HEK293 (cell line): Measurements from ENCODE around the gene CDHR4.

Experiments
- BCL6B ChIP-seq: fragments of 450-650 bp; formaldehyde crosslinking; IDR thresholded peaks from 2 replicates; pipeline ENCODE4 v1.5.1; 2017; ENCODE audit warnings: missing biosample characterization, missing genetic modification characterization
- GLI2 ChIP-seq: fragments of 450-650 bp; formaldehyde crosslinking; IDR thresholded peaks from 2 replicates; pipeline ENCODE4; 2017; ENCODE audit warnings: missing biosample characterization, missing genetic modification characterization, low read depth, borderline replicate concordance
- GLIS2 ChIP-seq: fragments of 450-650 bp; formaldehyde crosslinking; IDR thresholded peaks from 2 replicates; pipeline ENCODE4 v1.5.1; 2016; ENCODE audit warnings: missing biosample characterization, missing genetic modification characterization
- INSM2 ChIP-seq: fragments of 450-650 bp; formaldehyde crosslinking; IDR thresholded peaks from 2 replicates; pipeline ENCODE4 v1.5.1; 2016; ENCODE audit warnings: missing biosample characterization, missing genetic modification characterization
- KLF8 ChIP-seq: fragments of 450-650 bp; formaldehyde crosslinking; IDR thresholded peaks from 2 replicates; pipeline ENCODE4 v1.5.1; 2016; ENCODE audit warnings: missing biosample characterization, missing genetic modification characterization
- MEIS1 ChIP-seq: sonication (generic); formaldehyde crosslinking; IDR thresholded peaks from 2 replicates; pipeline ENCODE4 v1.8.1; 2022; ENCODE audit warnings: missing genetic modification reagents, mild to moderate bottlenecking, borderline replicate concordance
- SP2 ChIP-seq: fragments of 450-650 bp; formaldehyde crosslinking; IDR thresholded peaks from 2 replicates; pipeline ENCODE4 v1.5.1; 2016; ENCODE audit warnings: missing biosample characterization, missing genetic modification characterization
- ZBTB10 ChIP-seq: fragments of 450-650 bp; formaldehyde crosslinking; IDR thresholded peaks from 2 replicates; pipeline ENCODE4 v1.5.1; 2016; ENCODE audit warnings: missing biosample characterization, missing genetic modification characterization
- ZBTB26 ChIP-seq: fragments of 450-650 bp; formaldehyde crosslinking; optimal IDR thresholded peaks from 2 replicates; pipeline ENCODE3; 2016; ENCODE audit warnings: missing biosample characterization, mild to moderate bottlenecking, missing genetic modification characterization
- ZBTB6 ChIP-seq: fragments of 450-650 bp; formaldehyde crosslinking; IDR thresholded peaks from 2 replicates; pipeline ENCODE4 v1.5.1; 2017; ENCODE audit warnings: missing biosample characterization, missing genetic modification characterization
- ZFP3 ChIP-seq: fragments of 450-650 bp; formaldehyde crosslinking; IDR thresholded peaks from 2 replicates; pipeline ENCODE4 v1.5.1; 2016; ENCODE audit warnings: low read depth, missing biosample characterization, missing genetic modification characterization
- ZFP41 ChIP-seq: fragments of 450-650 bp; formaldehyde crosslinking; IDR thresholded peaks from 2 replicates; pipeline ENCODE4 v1.5.1; 2016; ENCODE audit warnings: missing biosample characterization, missing genetic modification characterization, borderline replicate concordance
- ZIC2 ChIP-seq: fragments of 450-650 bp; formaldehyde crosslinking; IDR thresholded peaks from 2 replicates; pipeline ENCODE4 v1.5.1; 2016; ENCODE audit warnings: missing biosample characterization, missing genetic modification characterization
- ZNF148 ChIP-seq: fragments of 450-650 bp; formaldehyde crosslinking; IDR thresholded peaks from 2 replicates; pipeline ENCODE4 v1.5.0; 2017; ENCODE audit warnings: missing biosample characterization, missing genetic modification characterization, borderline replicate concordance
- ZNF19 ChIP-seq: fragments of 450-650 bp; formaldehyde crosslinking; IDR thresholded peaks from 2 replicates; pipeline ENCODE4; 2016; ENCODE audit warnings: missing biosample characterization, missing genetic modification characterization, low read depth
- ZNF302 ChIP-seq: fragments of 450-650 bp; formaldehyde crosslinking; IDR thresholded peaks from 2 replicates; pipeline ENCODE4 v1.5.1; 2016; ENCODE audit warnings: missing biosample characterization, missing genetic modification characterization, low read depth
- ZNF341 ChIP-seq: fragments of 450-650 bp; formaldehyde crosslinking; IDR thresholded peaks from 2 replicates; pipeline ENCODE4; 2016; ENCODE audit warnings: low read depth, missing biosample characterization, missing genetic modification characterization
- ZNF37A ChIP-seq: fragments of 450-650 bp; IDR thresholded peaks from 2 replicates; pipeline ENCODE4 v1.5.1; 2018; ENCODE audit warnings: missing biosample characterization, missing genetic modification characterization
- ZNF416 ChIP-seq: fragments of 450-650 bp; formaldehyde crosslinking; IDR thresholded peaks from 2 replicates; pipeline ENCODE4 v1.5.1; 2016; ENCODE audit warnings: missing biosample characterization, missing genetic modification characterization
- ZNF48 ChIP-seq: fragments of 450-650 bp; formaldehyde crosslinking; IDR thresholded peaks from 2 replicates; pipeline ENCODE4 v1.5.1; 2016; ENCODE audit warnings: missing biosample characterization, missing genetic modification characterization
- ZNF548 ChIP-seq: fragments of 450-650 bp; formaldehyde crosslinking; IDR thresholded peaks from 2 replicates; pipeline ENCODE4 v1.5.1; 2016; ENCODE audit warnings: missing biosample characterization, missing genetic modification characterization
- ZNF626 ChIP-seq: fragments of 450-650 bp; sonication (Bioruptor Pico); formaldehyde crosslinking; IDR thresholded peaks from 2 replicates; pipeline ENCODE4 v1.5.1; 2018; ENCODE audit warnings: missing biosample characterization, missing genetic modification characterization, inconsistent platforms
- ZNF747 ChIP-seq: fragments of 450-650 bp; formaldehyde crosslinking; IDR thresholded peaks from 2 replicates; pipeline ENCODE4 v1.5.1; 2016; ENCODE audit warnings: missing biosample characterization, missing genetic modification characterization
- ZNF768 ChIP-seq: fragments of 450-650 bp; formaldehyde crosslinking; IDR thresholded peaks from 2 replicates; pipeline ENCODE4 v1.5.1; 2018; ENCODE audit warnings: missing biosample characterization, mild to moderate bottlenecking, missing genetic modification characterization
- ZNF830 ChIP-seq: fragments of 450-650 bp; IDR thresholded peaks from 2 replicates; pipeline ENCODE4 v1.5.0; 2018; ENCODE audit warnings: missing biosample characterization, missing genetic modification characterization, low read depth, mild to moderate bottlenecking, moderate library complexity
- ZSCAN16 ChIP-seq: fragments of 450-650 bp; formaldehyde crosslinking; IDR thresholded peaks from 2 replicates; pipeline ENCODE4 v1.5.1; 2016; ENCODE audit warnings: missing biosample characterization, missing genetic modification characterization
- ZSCAN30 ChIP-seq: fragments of 450-650 bp; IDR thresholded peaks from 2 replicates; pipeline ENCODE4 v1.5.1; 2018; ENCODE audit warnings: missing biosample characterization, mild to moderate bottlenecking, missing genetic modification characterization, moderate library complexity
- ZSCAN4 ChIP-seq: fragments of 450-650 bp; formaldehyde crosslinking; IDR thresholded peaks from 2 replicates; pipeline ENCODE4 v1.5.1; 2017; ENCODE audit warnings: missing biosample characterization, missing genetic modification characterization

Gene CDHR4

GRCh38 chr3:49802719-49803464 lies 3.2 kb upstream of the CDHR4 start, which contains the start of gene INKA1 (continued):
- peak; percentile 96 for TF ChIP-seq ZBTB10 (tag by site-specific recombination)
- no peak for TF ChIP-seq ZSCAN4 (tag by site-specific recombination)
- TF ChIP-seq ZIC2, result no peak
- no peak for TF ChIP-seq MEIS1 (CRISPR knock-in tag)
- no peak for TF ChIP-seq BCL6B
- no peak for TF ChIP-seq ZFP41
- no peak for TF ChIP-seq ZNF37A (tag by site-specific recombination)
- no peak for TF ChIP-seq ZNF416 (tag by site-specific recombination)
- TF ChIP-seq ZNF302, result no peak
- no peak for TF ChIP-seq ZNF768
- no peak for TF ChIP-seq ZSCAN16 (tag by site-specific recombination)
- TF ChIP-seq ZNF830 (tag by site-specific recombination), result no peak
- no peak for TF ChIP-seq ZNF148 (tag by site-specific recombination)
- no peak for TF ChIP-seq ZNF341
- peak; percentile 57 for TF ChIP-seq SP2 (tag by site-specific recombination)
- TF ChIP-seq ZNF747 (tag by site-specific recombination), result no peak
- TF ChIP-seq ZNF548 (tag by site-specific recombination), result no peak
- no peak for TF ChIP-seq ZFP3 (tag by site-specific recombination)
- no peak for TF ChIP-seq ZNF48
- TF ChIP-seq ZBTB26 (tag by site-specific recombination), result peak; percentile 67
- no peak for TF ChIP-seq ZBTB6
- peak; percentile 46; the same call in 1 of the 2 replicates for TF ChIP-seq KLF8 (tag by site-specific recombination)
- TF ChIP-seq GLIS2 (tag by site-specific recombination), result peak; percentile 31; the same call in 1 of the 2 replicates
- no peak for TF ChIP-seq INSM2
- no peak for TF ChIP-seq ZNF626 (tag by site-specific recombination)
- 0 out of 2 replicates have a peak, but pooled peaks have one; percentile 28 for TF ChIP-seq ZSCAN30 (tag by site-specific recombination)
- TF ChIP-seq GLI2, result no peak
- TF ChIP-seq ZNF19 (tag by site-specific recombination), result no peak
